Neutrophil (primary cell): ENCODE measurements around the gene MBNL1.

Experiments used
- H3K27ac ChIP-seq: fragments of 200-600 bp; sonication (generic); 2 replicates; pipeline ENCODE4 v1.5.1; 2016; ENCODE audit warnings: mild to moderate bottlenecking, moderate library complexity
- H3K27me3 ChIP-seq: fragments of 200-600 bp; sonication (generic); 2 replicates; pipeline ENCODE4 v1.6.0; 2016; ENCODE audit warnings: mild to moderate bottlenecking
- H3K36me3 ChIP-seq: fragments of 200-600 bp; sonication (generic); 2 replicates; pipeline ENCODE4 v1.5.1; 2017
- H3K4me1 ChIP-seq, 2 experiments: fragments of 200-600 bp in 1 of 2; sonication (generic) in 1 of 2; 1 replicate in 1 of 2; 2 replicates in 1 of 2; pipeline versions ENCODE4 v1.5.1 to v1.6.1; 2013 to 2016; ENCODE audit warnings: low read depth in 1 of 2, low read length in 1 of 2, mild to moderate bottlenecking in 1 of 2, moderate library complexity in 1 of 2; ENCODE audit not compliant: control insufficient read depth in 1 of 2, insufficient read depth in 1 of 2
- H3K4me3 ChIP-seq, 2 experiments: fragments of 200-600 bp in 1 of 2; sonication (generic) in 1 of 2; 1 replicate in 1 of 2; 2 replicates in 1 of 2; pipeline ENCODE4 v1.5.1; 2013 to 2016; ENCODE audit warnings: low read depth in 1 of 2, low read length in 1 of 2, mild to moderate bottlenecking in 1 of 2, moderate library complexity in 1 of 2
- H3K9me3 ChIP-seq: fragments of 200-600 bp; sonication (generic); 2 replicates; pipeline ENCODE4 v1.5.1; 2016
- CTCF ChIP-seq: fragments of 200-600 bp; sonication (generic); IDR thresholded peaks from 2 replicates; pipeline ENCODE4 v1.5.1; 2016; ENCODE audit warnings: antibody characterized with exemption

Gene MBNL1

GRCh38 chr3:152243721-152244516 is 24.8 kb upstream of the MBNL1 start:
- Histone ChIP-seq H3K27ac (peak overlapping the region; percentile 81), H3K9me3 (no peaks in the 10 kb centered on the region), H3K27me3 (no peaks in the 10 kb centered on the region), H3K36me3 (no peaks in the 10 kb centered on the region), H3K4me3 (peak overlapping the region; percentile 50 to 52), H3K4me1 (peaks cover 65 to 73% of the 10 kb centered on the region in 2 experiments)
- TF ChIP-seq CTCF, result no peak

- Histone ChIP-seq H3K27me3 (no peaks in the 10 kb centered on the region), H3K9me3 (no peaks in the 10 kb centered on the region), H3K36me3 (no peaks in the 10 kb centered on the region), H3K4me1 (peaks cover 65 to 73% of the 10 kb centered on the region in 2 experiments), H3K27ac (peak overlapping the region; percentile 81), H3K4me3 (peak overlapping the region; percentile 50 to 52)
- no peak for TF ChIP-seq CTCF
Observed at GRCh38 chr3:152244517-152244888, 24.2 kb upstream of the MBNL1 start.

GRCh38 chr3:152245498-152246170 is 23.1 kb upstream of the MBNL1 start:
- H3K27ac ChIP-seq, result peak overlapping the region; percentile 81
- no peaks in the 10 kb centered on the region for H3K9me3 ChIP-seq
- H3K27me3 ChIP-seq, result no peaks in the 10 kb centered on the region
- no peak overlapping the region for H3K4me3 ChIP-seq
- peaks cover 65 to 68% of the 10 kb centered on the region in 2 experiments for H3K4me1 ChIP-seq
- TF ChIP-seq CTCF, result no peak
- H3K36me3 ChIP-seq, result no peaks in the 10 kb centered on the region

GRCh38 chr3:152251916-152252315 is 16.8 kb upstream of the MBNL1 start:
- peaks cover 48 to 51% of the 10 kb centered on the region in 2 experiments for H3K4me1 ChIP-seq
- no peak for TF ChIP-seq CTCF
- H3K4me3 ChIP-seq, result no peak overlapping the region
- H3K27me3 ChIP-seq, result no peaks in the 10 kb centered on the region
- H3K36me3 ChIP-seq, result no peaks in the 10 kb centered on the region
- H3K27ac ChIP-seq, result peak overlapping the region; percentile 63
- no peaks in the 10 kb centered on the region for H3K9me3 ChIP-seq

GRCh38 chr3:152252755-152253154 is 16.0 kb upstream of the MBNL1 start:
- H3K27ac ChIP-seq, result peak overlapping the region; percentile 63
- no peak overlapping the region for H3K4me3 ChIP-seq
- no peaks in the 10 kb centered on the region for H3K36me3 ChIP-seq
- no peaks in the 10 kb centered on the region for H3K9me3 ChIP-seq
- H3K4me1 ChIP-seq, result peaks cover 52 to 54% of the 10 kb centered on the region in 2 experiments
- H3K27me3 ChIP-seq, result no peaks in the 10 kb centered on the region
- TF ChIP-seq CTCF, result no peak
